Measurements from ENCODE around the gene ADAMTS14.

The ADAMTS14 gene

GRCh38 chr10:70674560-70675495, 2.5 kb downstream of the ADAMTS14 start:
- ATAC-seq: no peak
- TF ChIP-seq, protein P1, sequence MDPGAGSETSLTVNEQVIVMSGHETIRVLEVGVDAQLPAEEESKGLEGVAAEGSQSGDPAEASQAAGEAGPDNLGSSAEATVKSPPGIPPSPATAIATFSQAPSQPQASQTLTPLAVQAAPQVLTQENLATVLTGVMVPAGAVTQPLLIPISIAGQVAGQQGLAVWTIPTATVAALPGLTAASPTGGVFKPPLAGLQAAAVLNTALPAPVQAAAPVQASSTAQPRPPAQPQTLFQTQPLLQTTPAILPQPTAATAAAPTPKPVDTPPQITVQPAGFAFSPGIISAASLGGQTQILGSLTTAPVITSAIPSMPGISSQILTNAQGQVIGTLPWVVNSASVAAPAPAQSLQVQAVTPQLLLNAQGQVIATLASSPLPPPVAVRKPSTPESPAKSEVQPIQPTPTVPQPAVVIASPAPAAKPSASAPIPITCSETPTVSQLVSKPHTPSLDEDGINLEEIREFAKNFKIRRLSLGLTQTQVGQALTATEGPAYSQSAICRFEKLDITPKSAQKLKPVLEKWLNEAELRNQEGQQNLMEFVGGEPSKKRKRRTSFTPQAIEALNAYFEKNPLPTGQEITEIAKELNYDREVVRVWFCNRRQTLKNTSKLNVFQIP (CRISPR knock-in tag; IDR thresholded peaks at IDR 0.05; ENCODE audit: borderline replicate concordance, low read depth): no peak
- TF ChIP-seq ARNTL (CRISPR knock-in tag; IDR thresholded peaks at IDR 0.05; ENCODE audit: borderline replicate concordance, low read depth) (no peak), CSDC2 (CRISPR knock-in tag; IDR thresholded peaks at IDR 0.05) (no peak), ZC3H10 (CRISPR knock-in tag; IDR thresholded peaks at IDR 0.05) (no peak), ZFP30 (CRISPR knock-in tag; IDR thresholded peaks at IDR 0.05) (no peak), ZNF70 (CRISPR knock-in tag; IDR thresholded peaks at IDR 0.05) (no peak), ZNF8 (CRISPR knock-in tag; IDR thresholded peaks at IDR 0.05) (no peak), RARB (CRISPR knock-in tag; IDR thresholded peaks at IDR 0.05) (no peak)
- TF ChIP-seq, protein P2, sequence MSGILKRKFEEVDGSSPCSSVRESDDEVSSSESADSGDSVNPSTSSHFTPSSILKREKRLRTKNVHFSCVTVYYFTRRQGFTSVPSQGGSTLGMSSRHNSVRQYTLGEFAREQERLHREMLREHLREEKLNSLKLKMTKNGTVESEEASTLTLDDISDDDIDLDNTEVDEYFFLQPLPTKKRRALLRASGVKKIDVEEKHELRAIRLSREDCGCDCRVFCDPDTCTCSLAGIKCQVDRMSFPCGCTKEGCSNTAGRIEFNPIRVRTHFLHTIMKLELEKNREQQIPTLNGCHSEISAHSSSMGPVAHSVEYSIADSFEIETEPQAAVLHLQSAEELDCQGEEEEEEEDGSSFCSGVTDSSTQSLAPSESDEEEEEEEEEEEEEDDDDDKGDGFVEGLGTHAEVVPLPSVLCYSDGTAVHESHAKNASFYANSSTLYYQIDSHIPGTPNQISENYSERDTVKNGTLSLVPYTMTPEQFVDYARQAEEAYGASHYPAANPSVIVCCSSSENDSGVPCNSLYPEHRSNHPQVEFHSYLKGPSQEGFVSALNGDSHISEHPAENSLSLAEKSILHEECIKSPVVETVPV (CRISPR knock-in tag; IDR thresholded peaks at IDR 0.05): no peak

- ATAC-seq: no peak
- TF ChIP-seq GLIS3 (CRISPR knock-in tag; IDR thresholded peaks at IDR 0.05) (no peak), TSHZ2 (CRISPR knock-in tag; IDR thresholded peaks at IDR 0.05) (no peak), ZNF8 (CRISPR knock-in tag; IDR thresholded peaks at IDR 0.05) (no peak), ESRRG (CRISPR knock-in tag; IDR thresholded peaks at IDR 0.05) (no peak), ZNF565 (CRISPR knock-in tag; conservative IDR thresholded peaks at IDR 0.05; ENCODE audit: low read depth) (no peak), ZNF70 (CRISPR knock-in tag; IDR thresholded peaks at IDR 0.05) (no peak), TOX (CRISPR knock-in tag; IDR thresholded peaks at IDR 0.05; ENCODE audit: borderline replicate concordance) (no peak), BACH2 (CRISPR knock-in tag; IDR thresholded peaks at IDR 0.05; ENCODE audit: borderline replicate concordance) (no peak), ZFP30 (CRISPR knock-in tag; IDR thresholded peaks at IDR 0.05) (no peak), PPARA (CRISPR knock-in tag; IDR thresholded peaks at IDR 0.05; ENCODE audit: borderline replicate concordance) (no peak), ZC3H10 (CRISPR knock-in tag; IDR thresholded peaks at IDR 0.05) (no peak), ISL1 (CRISPR knock-in tag; IDR thresholded peaks at IDR 0.05) (no peak), ZFP3 (CRISPR knock-in tag; IDR thresholded peaks at IDR 0.05) (no peak), RARB (CRISPR knock-in tag; IDR thresholded peaks at IDR 0.05) (no peak), SNAI2 (CRISPR knock-in tag; IDR thresholded peaks at IDR 0.05) (no peak), OSR1 (CRISPR knock-in tag; IDR thresholded peaks at IDR 0.05) (no peak), ARNTL (CRISPR knock-in tag; IDR thresholded peaks at IDR 0.05; ENCODE audit: borderline replicate concordance, low read depth) (no peak)
- TF ChIP-seq, protein P3, sequence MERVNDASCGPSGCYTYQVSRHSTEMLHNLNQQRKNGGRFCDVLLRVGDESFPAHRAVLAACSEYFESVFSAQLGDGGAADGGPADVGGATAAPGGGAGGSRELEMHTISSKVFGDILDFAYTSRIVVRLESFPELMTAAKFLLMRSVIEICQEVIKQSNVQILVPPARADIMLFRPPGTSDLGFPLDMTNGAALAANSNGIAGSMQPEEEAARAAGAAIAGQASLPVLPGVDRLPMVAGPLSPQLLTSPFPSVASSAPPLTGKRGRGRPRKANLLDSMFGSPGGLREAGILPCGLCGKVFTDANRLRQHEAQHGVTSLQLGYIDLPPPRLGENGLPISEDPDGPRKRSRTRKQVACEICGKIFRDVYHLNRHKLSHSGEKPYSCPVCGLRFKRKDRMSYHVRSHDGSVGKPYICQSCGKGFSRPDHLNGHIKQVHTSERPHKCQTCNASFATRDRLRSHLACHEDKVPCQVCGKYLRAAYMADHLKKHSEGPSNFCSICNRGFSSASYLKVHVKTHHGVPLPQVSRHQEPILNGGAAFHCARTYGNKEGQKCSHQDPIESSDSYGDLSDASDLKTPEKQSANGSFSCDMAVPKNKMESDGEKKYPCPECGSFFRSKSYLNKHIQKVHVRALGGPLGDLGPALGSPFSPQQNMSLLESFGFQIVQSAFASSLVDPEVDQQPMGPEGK (CRISPR knock-in tag; IDR thresholded peaks at IDR 0.05; ENCODE audit: borderline replicate concordance): no peak
- TF ChIP-seq, protein P2 (CRISPR knock-in tag; IDR thresholded peaks at IDR 0.05): no peak
- TF ChIP-seq, protein P1 (CRISPR knock-in tag; IDR thresholded peaks at IDR 0.05; ENCODE audit: borderline replicate concordance, low read depth): no peak
Observed at GRCh38 chr10:70675496-70676161, 3.3 kb downstream of the ADAMTS14 start.

Data from SK-N-SH treated with all-trans-retinoic acid at 6 μM for 48 hours (cell line).